Measurements from ENCODE around the gene TMPRSS5. TPM values are rescaled to one million over a fixed set of nuclear protein-coding genes. Genes with fewer than 3 reads are reported as not detected.

The TMPRSS5 gene
- total RNA-seq, 4 donors from 2014 or later, result 1.5 TPM; not detected in 3

DNA sequence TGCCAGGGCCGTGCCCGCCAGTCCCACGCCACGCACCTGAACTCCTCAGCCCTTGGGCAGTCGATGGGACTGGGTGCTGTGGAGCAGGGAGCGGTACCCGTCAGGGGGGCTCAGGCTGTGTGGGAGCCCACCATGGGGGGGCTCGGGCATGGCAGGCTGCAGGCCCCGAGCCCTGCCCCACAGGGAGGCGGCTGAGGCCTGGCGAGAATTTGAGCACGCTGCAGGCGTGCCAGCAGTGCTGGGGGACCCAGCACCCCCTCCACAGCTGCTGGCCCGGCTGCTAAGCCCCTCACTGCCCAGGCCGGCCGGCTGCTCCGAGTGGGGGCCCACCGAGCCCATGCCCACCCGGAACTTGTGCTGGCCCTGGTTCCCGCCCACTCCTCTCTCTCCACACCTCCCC, 56.8 kb downstream of the TMPRSS5 start:
- Histone ChIP-seq H3K4me3 (no peak overlapping the region), H3K9me3 (peaks cover 0 to 3% (median 0%) of the 10 kb centered on the region in 4 donors), H3K27me3 (no peaks in the 10 kb centered on the region), H3K27ac (no peak overlapping the region), H3K4me1 (no peaks in the 10 kb centered on the region), H3K36me3 (no peaks in the 10 kb centered on the region)
- DNase-seq, result no peak
- TF ChIP-seq POLR2A (IDR thresholded peaks at IDR 0.05), result no peak
- TF ChIP-seq, protein P1, sequence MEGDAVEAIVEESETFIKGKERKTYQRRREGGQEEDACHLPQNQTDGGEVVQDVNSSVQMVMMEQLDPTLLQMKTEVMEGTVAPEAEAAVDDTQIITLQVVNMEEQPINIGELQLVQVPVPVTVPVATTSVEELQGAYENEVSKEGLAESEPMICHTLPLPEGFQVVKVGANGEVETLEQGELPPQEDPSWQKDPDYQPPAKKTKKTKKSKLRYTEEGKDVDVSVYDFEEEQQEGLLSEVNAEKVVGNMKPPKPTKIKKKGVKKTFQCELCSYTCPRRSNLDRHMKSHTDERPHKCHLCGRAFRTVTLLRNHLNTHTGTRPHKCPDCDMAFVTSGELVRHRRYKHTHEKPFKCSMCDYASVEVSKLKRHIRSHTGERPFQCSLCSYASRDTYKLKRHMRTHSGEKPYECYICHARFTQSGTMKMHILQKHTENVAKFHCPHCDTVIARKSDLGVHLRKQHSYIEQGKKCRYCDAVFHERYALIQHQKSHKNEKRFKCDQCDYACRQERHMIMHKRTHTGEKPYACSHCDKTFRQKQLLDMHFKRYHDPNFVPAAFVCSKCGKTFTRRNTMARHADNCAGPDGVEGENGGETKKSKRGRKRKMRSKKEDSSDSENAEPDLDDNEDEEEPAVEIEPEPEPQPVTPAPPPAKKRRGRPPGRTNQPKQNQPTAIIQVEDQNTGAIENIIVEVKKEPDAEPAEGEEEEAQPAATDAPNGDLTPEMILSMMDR (IDR thresholded peaks at IDR 0.05), result no peak

DNA sequence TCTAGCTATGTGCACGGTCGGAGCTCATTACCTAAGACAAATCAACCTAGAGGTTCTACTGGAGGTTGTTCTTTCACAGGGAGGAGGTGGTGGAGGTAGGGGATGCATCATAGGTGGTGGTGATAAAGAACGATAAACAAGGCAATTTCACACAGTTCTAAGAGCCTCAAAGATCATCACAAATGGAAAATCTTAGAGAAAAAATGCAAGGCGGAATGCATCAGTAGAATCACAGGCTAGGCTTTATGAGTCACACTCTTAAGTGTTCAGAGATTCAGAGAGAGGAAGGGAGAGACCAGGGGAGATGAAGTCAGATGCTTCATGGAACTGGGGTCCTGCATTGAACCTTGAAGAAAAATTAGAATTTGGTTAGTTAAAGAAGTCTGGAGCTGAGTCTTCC, 58.3 kb downstream of the TMPRSS5 start:
- Histone ChIP-seq H3K36me3 (no peaks in the 10 kb centered on the region), H3K27ac (no peak overlapping the region), H3K4me3 (no peak overlapping the region), H3K9me3 (peaks cover 0 to 3% (median 0%) of the 10 kb centered on the region in 4 donors), H3K27me3 (no peaks in the 10 kb centered on the region), H3K4me1 (no peaks in the 10 kb centered on the region)
- DNase-seq, result no peak
- TF ChIP-seq, protein P1 (IDR thresholded peaks at IDR 0.05), result no peak
- TF ChIP-seq POLR2A (IDR thresholded peaks at IDR 0.05), result no peak

DNA sequence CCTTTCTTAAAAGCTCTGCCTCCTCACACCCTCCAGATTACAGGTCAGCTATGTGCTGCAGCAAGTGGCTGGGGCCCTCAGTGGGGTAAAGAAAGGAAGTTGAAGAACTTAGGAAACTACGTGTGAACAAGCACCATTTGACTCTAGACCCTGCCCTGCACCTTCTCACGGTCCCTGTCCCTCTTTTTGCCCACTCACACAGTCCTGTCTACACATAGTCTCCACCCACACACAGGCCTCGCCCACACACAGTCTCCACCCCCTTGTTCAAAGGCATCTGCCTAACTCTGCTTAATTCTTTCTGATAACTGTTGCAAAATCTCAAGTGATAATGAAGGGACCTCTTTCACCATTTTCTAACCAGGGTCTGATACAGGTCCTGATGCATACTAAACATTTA, 59.0 kb downstream of the TMPRSS5 start:
- Histone ChIP-seq H3K27me3 (no peaks in the 10 kb centered on the region), H3K4me1 (no peaks in the 10 kb centered on the region), H3K9me3 (peaks cover 0 to 3% (median 0%) of the 10 kb centered on the region in 4 donors), H3K36me3 (no peaks in the 10 kb centered on the region), H3K27ac (no peak overlapping the region), H3K4me3 (no peak overlapping the region)
- DNase-seq, result no peak
- TF ChIP-seq, protein P1 (IDR thresholded peaks at IDR 0.05), result no peak
- TF ChIP-seq POLR2A (IDR thresholded peaks at IDR 0.05), result no peak

DNA sequence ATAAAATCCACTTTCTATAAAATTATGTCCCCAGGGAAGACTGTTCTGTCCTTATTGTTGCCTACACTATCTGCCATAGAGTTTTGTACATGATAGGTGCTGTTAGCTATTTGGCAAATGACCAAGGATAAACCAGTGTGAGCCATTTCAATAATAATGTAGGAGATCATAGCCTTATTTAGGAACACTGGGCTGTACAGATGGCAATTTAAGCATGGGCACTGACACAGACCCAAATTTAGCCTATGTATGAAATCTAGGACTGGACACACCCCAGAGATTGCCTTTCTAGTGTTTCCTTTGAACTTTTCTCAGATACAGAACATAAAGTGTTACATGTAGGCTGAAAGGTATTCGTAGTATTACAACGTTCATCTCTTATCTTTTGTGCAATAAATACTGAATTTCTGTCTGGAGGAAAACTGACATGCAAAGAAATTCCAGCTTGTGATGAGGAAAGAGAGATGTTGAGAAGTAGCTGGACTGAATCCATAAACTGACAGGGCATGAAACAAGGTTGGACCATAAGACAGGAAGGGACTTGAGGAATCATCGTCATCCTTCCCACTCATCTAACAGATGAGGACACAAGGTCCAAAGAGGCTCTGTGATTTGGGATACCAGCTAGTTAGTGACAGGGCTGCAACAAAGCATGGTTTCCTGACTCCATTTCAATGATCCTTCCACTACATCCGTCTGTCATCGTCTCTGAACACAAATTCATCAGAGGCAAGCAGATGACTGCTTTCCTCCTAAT, 60.3 kb downstream of the TMPRSS5 start:
- TF ChIP-seq, protein P1 (IDR thresholded peaks at IDR 0.05), result no peak
- TF ChIP-seq POLR2A (IDR thresholded peaks at IDR 0.05), result no peak
- Histone ChIP-seq H3K27me3 (no peaks in the 10 kb centered on the region), H3K9me3 (peaks cover 0 to 3% (median 0%) of the 10 kb centered on the region in 4 donors), H3K4me3 (no peak overlapping the region), H3K36me3 (no peaks in the 10 kb centered on the region), H3K4me1 (no peaks in the 10 kb centered on the region), H3K27ac (no peak overlapping the region)
- no peak for DNase-seq

DNA sequence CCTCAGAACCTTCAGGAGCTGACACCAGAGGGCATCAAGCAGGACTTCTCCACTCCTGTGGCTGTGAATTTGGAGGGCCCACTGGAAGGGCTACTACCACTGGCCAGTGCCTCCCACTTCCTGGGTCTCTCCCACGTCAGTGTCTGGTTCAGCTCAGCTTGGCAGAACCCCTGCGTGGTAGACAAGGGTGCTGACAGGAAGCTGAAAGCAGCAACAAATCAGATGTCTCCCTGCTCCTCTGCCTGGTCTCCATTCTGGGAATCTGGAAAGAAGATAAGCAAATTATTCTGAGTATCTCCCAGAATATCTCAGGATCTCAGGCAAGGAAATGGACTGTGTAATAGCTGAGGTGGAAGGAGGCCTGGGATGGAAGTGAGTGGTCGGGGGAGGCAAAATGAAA, 61.5 kb downstream of the TMPRSS5 start:
- H3K27me3 ChIP-seq, result no peaks in the 10 kb centered on the region
- no peaks in the 10 kb centered on the region for H3K36me3 ChIP-seq
- no peaks in the 10 kb centered on the region for H3K9me3 ChIP-seq
- H3K4me1 ChIP-seq, result no peaks in the 10 kb centered on the region
- no peak overlapping the region for H3K4me3 ChIP-seq
- TF ChIP-seq POLR2A (IDR thresholded peaks at IDR 0.05), result no peak
- TF ChIP-seq, protein P1 (IDR thresholded peaks at IDR 0.05), result no peak
- H3K27ac ChIP-seq, result no peak overlapping the region
- DNase-seq, result no peak
